GM03348 (cell line): ENCODE results near the gene CEP164.

Source experiments
- DNase-seq: peaks from one replicate; pipeline ENCODE4 v3.0.0; 2012; ENCODE audit warnings: low spot score

The CEP164 gene

DNA sequence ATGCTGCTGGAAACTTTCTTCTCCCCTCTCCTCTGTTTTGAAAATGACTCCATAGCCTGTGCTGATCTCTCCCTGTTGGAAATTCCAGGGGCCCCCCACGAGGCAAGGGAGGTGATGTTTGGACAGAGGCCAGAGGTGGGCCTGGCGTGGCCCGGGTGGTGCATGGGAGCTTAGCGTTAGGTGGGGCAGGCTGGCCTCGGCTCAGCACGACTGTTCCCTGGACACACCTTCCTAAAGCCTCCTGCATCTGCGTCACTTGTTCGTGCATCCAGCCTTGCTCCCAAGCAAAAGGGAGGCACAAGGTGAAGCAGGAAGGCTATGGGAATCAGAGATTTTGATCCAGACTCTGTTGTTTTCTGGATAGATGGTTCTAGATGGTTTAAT lies 135.2 kb downstream of the CEP164 start:
- no peak for DNase-seq
